Memory B cell (primary cell): ENCODE measurements around the gene SLC25A18.
"Not testable (repeated sequence)": the region's sequence is repeated elsewhere in the genome, so short reads cannot be mapped to it uniquely, and the experiment has no call there.

Source experiments
- ATAC-seq: fragments of 150-1000 bp; cut with Tn5 transposase; 2 replicates; pipeline ENCODE4 v1.10.0; 2021; ENCODE audit warnings: low read depth, mild to moderate bottlenecking, moderate library complexity
- DNase-seq, 2 donors: peaks; one replicate each; pipeline ENCODE4 v3.0.0; 2022; ENCODE audit warnings: low spot score in 2 of 2
- H3K27ac Mint-ChIP-seq: one replicate; pipeline ENCODE4 v1.8.0; 2022; ENCODE audit warnings: mild to moderate bottlenecking, moderate library complexity, mixed read lengths
- H3K27me3 Mint-ChIP-seq: one replicate; pipeline ENCODE4 v1.8.0; 2022; ENCODE audit warnings: mixed read lengths
- H3K36me3 Mint-ChIP-seq: one replicate; pipeline ENCODE4 v1.8.0; 2022; ENCODE audit warnings: mild to moderate bottlenecking, mixed read lengths
- H3K4me1 Mint-ChIP-seq: one replicate; pipeline ENCODE4 v1.8.0; 2022; ENCODE audit warnings: mixed read lengths
- H3K4me3 Mint-ChIP-seq: one replicate; pipeline ENCODE4 v1.8.0; 2022; ENCODE audit warnings: mild to moderate bottlenecking, moderate library complexity, mixed read lengths
- H3K9me3 Mint-ChIP-seq: one replicate; pipeline ENCODE4 v1.8.0; 2022; ENCODE audit warnings: mixed read lengths

The SLC25A18 gene

DNA sequence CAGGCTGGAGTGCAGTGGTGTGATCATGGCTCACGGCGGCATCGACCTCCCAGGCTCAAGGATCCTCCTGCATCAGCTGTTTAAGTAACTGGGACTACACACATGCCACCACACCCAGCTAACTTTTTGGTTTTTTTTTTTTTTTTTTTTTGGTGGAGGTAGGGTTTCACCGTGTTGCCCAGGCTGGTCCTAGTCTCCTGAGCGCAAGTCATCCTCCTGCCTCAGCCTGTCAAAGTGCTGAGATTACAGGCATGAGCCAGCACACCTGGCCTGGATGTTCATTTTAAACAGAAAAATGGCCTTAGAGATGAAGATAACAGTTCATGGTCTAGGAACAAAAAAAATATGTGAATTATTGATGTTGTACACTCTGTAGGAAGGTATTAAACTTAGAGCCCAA lies 13.6 kb upstream of the SLC25A18 start:
- no peak overlapping the region for H3K27ac Mint-ChIP-seq
- no peak overlapping the region for H3K4me3 Mint-ChIP-seq
- no peak for ATAC-seq
- H3K9me3 Mint-ChIP-seq = no peaks in the 10 kb centered on the region
- no peak for DNase-seq
- no peaks in the 10 kb centered on the region for H3K4me1 Mint-ChIP-seq
- H3K27me3 Mint-ChIP-seq = no peaks in the 10 kb centered on the region
- H3K36me3 Mint-ChIP-seq = no peaks in the 10 kb centered on the region

DNA sequence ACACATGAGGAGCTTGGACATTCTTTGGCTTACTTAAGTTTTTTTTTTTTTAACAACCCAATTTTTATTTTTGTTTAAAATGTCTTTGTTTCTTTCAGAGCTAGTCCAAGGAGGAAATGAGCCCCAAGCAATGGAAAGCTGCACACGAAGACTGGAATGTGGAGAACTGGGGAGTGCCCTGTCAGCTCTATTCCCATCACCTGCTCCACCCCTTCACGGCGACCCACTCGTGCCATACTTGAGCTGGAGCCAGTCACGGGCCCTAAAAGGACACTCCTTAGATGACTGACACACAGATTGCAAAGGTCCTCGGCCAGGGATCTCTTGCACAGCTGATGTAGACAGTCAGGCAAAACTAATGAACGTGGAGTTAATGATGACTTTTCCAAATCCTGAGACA lies 10.6 kb upstream of the SLC25A18 start:
- Mint-ChIP-seq H3K4me1 (no peaks in the 10 kb centered on the region), H3K27ac (no peak overlapping the region), H3K27me3 (no peaks in the 10 kb centered on the region), H3K9me3 (no peaks in the 10 kb centered on the region), H3K4me3 (no peak overlapping the region), H3K36me3 (no peaks in the 10 kb centered on the region)
- DNase-seq (no peak), ATAC-seq (no peak)

DNA sequence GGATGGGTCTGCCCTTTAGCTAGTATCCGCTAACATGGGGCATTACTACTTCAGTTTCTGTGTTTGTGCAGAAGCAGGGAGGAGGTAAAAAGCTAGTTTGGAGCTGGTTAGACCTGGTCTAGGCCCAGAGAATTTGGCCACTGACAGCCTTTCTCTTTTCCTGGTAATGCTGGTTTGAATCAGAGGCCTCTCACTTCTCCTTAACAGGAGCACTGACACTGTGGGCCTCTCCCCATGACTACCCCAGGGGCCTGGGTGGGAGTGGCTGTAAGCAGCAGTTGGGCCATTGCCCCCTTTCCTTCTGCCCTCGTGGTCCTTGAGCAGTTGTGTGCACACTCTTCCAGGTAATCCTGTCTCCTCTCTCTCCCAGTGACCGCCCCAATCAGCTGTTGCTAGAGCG lies 8.5 kb upstream of the SLC25A18 start:
- Mint-ChIP-seq H3K4me1 (no peaks in the 10 kb centered on the region), H3K27ac (no peak overlapping the region)
- no peak for ATAC-seq

DNA sequence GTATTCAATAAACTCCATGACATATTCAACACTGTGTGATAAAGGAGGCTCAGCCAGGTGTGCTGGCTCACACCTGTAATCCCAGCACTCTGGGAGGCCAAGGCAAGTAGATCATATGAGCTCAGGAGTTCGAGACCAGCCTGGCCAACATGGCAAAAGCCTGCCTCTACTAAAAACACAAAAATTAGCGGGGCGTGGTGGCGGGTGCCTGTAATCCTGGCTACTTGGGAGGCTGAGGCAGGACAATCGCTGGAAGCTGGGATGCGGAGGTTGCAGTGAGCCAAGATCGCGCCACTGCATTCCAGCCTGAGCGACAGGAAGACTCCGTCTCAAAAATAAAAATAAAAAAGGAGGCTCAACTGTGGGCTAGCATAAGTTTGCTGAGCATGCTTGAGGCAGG lies 4.1 kb upstream of the SLC25A18 start:
- Mint-ChIP-seq H3K4me3 (no peak overlapping the region), H3K36me3 (no peaks in the 10 kb centered on the region), H3K27ac (no peak overlapping the region), H3K27me3 (peaks cover 2% of the 10 kb centered on the region), H3K9me3 (no peaks in the 10 kb centered on the region), H3K4me1 (no peaks in the 10 kb centered on the region)
- no peak for ATAC-seq
- no peak for DNase-seq

More for the DNA sequence above, 8.5 kb upstream of the SLC25A18 start:
- DNase-seq = no peak
- Mint-ChIP-seq H3K27me3 (no peaks in the 10 kb centered on the region), H3K9me3 (no peaks in the 10 kb centered on the region), H3K4me3 (no peak overlapping the region), H3K36me3 (no peaks in the 10 kb centered on the region)

DNA sequence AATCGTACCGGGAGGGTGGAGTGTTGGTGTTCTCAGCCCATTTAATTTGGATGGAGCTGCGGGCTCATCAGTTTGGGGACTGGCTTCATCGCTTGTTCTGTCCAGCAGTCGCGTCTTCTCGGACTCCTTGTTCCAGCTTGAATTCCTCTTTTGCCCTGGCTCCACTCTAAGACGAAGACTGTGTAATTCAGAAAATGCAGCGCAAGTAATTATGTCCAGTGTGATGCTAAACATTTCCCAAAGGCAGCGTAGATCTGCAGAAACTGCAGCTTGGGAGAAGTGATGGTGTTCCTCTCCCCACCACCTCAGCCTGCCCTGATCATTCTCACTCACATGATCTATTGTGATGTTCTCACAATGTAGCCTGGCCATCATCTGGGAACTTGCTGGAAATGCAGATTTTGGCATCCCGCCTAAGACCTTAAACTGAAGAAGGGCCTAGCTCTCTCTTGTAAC lies 666 bp downstream of the SLC25A18 start:
- no peak for DNase-seq
- no peak overlapping the region for H3K4me3 Mint-ChIP-seq
- H3K4me1 Mint-ChIP-seq = no peaks in the 10 kb centered on the region
- peaks cover 8% of the 10 kb centered on the region for H3K27me3 Mint-ChIP-seq
- no peak overlapping the region for H3K27ac Mint-ChIP-seq
- no peaks in the 10 kb centered on the region for H3K9me3 Mint-ChIP-seq
- ATAC-seq = no peak
- H3K36me3 Mint-ChIP-seq = no peaks in the 10 kb centered on the region

DNA sequence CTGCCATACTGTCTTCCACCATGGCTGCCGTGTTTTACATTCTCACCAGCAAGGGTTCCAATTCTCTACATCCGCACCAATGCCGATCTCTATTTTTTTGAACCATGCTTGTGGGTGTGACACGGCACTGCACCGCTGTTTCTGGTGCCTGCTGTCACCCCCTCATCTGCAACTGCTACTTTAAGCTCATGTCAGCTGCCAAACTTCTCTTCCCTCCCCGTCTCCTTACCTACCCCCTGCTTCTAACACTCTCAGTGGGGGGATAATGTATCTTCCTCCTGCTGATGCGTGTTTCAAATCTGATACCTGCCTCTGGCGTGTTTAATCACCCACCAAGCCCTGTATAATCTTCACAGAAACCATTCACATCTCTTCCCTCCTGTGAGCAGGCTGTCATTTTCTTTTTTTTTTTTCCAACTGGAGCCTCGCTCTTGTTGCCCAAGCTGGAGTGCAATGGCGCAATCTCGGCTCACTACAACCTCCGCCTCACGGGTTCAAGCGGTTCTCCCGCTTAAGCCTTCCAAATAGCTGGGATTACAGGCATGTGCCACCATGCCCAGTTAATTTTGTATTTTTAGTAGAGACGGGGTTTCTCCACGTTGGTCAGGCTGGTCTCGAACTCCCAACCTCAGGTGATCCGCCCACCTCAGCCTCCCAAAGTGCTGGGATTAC lies 2.9 kb downstream of the SLC25A18 start:
- H3K9me3 Mint-ChIP-seq, ATAC-seq, H3K4me3 Mint-ChIP-seq, H3K27ac Mint-ChIP-seq, H3K36me3 Mint-ChIP-seq, H3K4me1 Mint-ChIP-seq, DNase-seq: not testable (repeated sequence)
- H3K27me3 Mint-ChIP-seq = peaks cover 13% of the 10 kb centered on the region

DNA sequence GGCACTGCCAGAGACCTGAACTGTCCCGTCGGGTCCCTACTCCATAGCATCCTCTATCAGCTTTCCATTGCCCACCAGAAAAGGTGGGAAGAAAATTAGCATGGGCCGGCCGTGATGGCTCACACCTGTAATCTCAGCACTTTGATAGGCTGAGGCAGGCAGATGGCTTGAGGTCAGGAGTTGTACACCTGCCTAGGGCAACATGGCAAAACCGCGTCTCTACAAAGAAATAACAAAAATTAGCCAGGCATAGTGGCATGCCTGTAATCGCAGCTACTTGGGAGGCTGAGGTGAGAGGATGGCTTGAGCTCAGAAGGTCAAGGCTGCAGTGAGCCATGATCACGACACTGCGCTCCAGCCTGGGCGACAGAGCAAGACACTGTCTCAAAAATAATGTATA lies 3.5 kb downstream of the SLC25A18 start:
- Mint-ChIP-seq H3K27ac (no peak overlapping the region), H3K4me3 (no peak overlapping the region), H3K36me3 (no peaks in the 10 kb centered on the region), H3K9me3 (no peaks in the 10 kb centered on the region), H3K27me3 (peaks cover 13% of the 10 kb centered on the region), H3K4me1 (no peaks in the 10 kb centered on the region)
- ATAC-seq (no peak), DNase-seq (no peak)

DNA sequence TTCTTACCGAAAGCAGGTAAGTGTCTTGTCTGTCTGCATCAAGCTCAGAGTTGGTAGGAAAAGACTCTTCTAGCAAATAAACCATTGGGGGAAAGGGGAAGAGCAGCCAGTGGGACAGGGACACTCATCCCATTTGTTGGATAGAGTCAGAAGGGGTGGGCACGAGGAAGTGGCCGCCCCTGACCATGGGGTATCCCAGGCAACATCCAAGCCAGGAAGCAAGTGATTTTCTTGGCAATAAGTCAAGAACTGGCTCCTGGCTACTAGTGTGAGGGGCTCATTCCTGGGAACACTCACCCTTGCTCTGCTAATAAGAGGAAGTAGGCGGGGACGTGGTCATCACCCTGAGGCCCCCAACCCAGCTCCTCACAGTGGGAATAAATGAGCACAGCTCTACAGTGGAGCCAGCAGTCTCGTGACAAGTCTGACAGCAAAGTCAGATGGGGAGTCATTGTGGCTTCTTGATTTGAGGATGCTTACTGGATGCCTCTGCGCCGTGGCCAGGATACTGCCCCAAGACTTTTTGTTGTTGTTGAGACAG lies 6.7 kb downstream of the SLC25A18 start:
- H3K36me3 Mint-ChIP-seq = no peaks in the 10 kb centered on the region
- peaks cover 13% of the 10 kb centered on the region for H3K27me3 Mint-ChIP-seq
- ATAC-seq = no peak
- H3K27ac Mint-ChIP-seq = no peak overlapping the region
- no peak for DNase-seq
- peaks cover 4% of the 10 kb centered on the region for H3K4me1 Mint-ChIP-seq
- H3K9me3 Mint-ChIP-seq = no peaks in the 10 kb centered on the region
- no peak overlapping the region for H3K4me3 Mint-ChIP-seq

DNA sequence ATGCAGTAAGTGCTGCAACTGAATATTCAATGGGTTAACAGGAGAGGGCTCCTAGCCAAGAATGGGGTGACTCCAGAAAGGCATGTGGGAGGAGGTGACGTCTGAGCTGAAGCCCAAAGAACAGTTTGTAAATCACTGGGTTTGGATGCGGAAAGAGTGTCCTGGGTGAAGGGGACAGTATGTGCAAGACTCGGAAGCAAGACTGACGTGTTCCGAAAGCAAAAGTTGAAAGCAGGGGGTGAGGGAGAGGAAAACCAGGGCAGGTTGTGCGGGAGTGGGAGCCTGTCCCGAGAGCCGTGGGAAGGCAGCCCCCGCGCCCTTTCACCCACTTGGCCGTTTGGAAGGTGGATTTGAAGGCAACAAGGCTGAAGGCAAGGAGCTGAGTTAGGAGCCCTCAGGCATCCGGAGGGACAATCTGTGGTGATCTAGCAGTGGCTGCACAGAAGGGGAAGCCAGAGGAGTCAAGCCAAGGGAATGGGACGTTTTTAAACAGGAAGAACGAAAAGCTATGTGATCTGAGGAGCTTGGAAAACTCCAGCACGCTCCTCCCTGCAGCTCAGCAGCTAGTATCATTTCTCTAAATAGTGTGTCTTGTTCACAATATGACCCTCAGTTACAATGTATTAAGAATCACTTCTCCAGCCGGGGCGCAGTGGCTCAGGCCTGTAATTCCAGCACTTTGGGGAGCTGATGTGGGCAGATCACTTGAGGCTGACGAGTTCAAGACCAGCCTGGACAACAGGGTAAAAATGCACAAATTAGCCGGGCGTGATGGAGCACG lies 7.7 kb downstream of the SLC25A18 start:
- DNase-seq (no peak), ATAC-seq (no peak)
- no peak overlapping the region for H3K4me3 Mint-ChIP-seq
- no peak overlapping the region for H3K27ac Mint-ChIP-seq
- H3K27me3 Mint-ChIP-seq = peaks cover 11% of the 10 kb centered on the region
- H3K4me1 Mint-ChIP-seq = peaks cover 4% of the 10 kb centered on the region
- H3K9me3 Mint-ChIP-seq = no peaks in the 10 kb centered on the region
- H3K36me3 Mint-ChIP-seq = no peaks in the 10 kb centered on the region

DNA sequence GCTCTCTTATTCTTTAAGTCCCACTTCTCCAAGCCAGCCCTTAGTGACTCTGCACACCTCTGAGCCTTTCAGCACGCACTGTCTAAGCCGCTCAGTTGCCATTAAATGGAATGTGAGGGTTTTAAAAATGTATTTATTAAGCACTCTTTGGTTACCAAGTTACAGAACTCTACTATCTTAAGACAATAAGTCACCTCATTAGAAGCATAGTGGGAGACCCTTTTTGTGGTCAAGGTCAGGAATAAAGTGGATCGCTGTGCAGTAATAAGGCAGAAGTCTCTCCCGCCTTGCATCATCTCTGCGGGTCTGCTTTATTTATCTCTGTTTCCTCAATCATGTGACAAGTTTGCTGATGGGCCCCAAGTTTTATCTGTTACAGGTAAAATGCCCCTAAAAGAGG lies 11.9 kb downstream of the SLC25A18 start:
- Mint-ChIP-seq H3K27me3 (peaks cover 8% of the 10 kb centered on the region), H3K27ac (no peak overlapping the region)

DNA sequence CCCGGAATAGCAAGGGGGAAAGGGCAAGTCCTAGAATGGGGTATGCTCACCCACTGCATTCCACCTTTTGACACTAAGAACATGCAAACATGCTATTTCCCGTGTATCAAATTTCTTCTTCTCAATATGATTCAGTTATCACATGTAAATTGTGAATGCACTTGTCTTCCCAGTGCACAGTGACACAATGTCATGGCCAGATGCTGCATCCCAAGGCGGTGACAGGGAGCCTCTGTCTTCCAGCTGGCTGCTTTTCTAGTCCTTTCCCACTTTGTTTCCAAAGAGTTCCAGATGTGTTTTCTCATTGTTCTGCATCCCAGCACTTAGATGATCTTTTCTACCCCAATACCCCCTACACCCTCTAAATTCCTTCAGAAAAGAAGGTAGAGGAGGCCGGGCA lies 12.4 kb downstream of the SLC25A18 start:
- ATAC-seq (no peak), DNase-seq (no peak)
- Mint-ChIP-seq H3K27ac (no peak overlapping the region), H3K9me3 (no peaks in the 10 kb centered on the region), H3K4me1 (peaks cover 4% of the 10 kb centered on the region), H3K27me3 (peaks cover 7% of the 10 kb centered on the region), H3K4me3 (no peak overlapping the region), H3K36me3 (no peaks in the 10 kb centered on the region)

More for the DNA sequence above, 11.9 kb downstream of the SLC25A18 start:
- ATAC-seq (no peak), DNase-seq (no peak)
- no peaks in the 10 kb centered on the region for H3K36me3 Mint-ChIP-seq
- H3K4me3 Mint-ChIP-seq = no peak overlapping the region
- H3K9me3 Mint-ChIP-seq = no peaks in the 10 kb centered on the region
- peaks cover 4% of the 10 kb centered on the region for H3K4me1 Mint-ChIP-seq

DNA sequence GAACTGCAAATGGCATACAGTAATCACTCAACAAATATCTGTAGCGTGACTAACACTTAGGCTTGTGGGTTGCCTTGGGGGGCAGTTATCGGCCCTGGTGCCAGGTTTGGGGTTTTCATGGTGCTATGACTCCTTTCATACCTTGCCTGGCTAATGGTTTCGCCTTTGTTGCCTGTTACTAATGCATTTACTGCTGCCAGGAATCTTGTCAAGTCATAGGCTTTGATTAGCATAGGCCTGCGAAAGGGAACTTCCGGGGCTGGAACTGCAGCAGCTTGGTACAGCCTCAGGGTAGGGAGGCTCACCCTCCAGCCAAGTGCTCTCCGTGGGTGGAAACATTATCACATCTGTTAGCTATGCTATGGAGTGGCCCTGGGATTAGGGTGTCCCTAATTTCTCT lies 13.2 kb downstream of the SLC25A18 start:
- Mint-ChIP-seq H3K9me3 (no peaks in the 10 kb centered on the region), H3K4me1 (peaks cover 4% of the 10 kb centered on the region), H3K36me3 (no peaks in the 10 kb centered on the region), H3K27me3 (peaks cover 4% of the 10 kb centered on the region), H3K4me3 (no peak overlapping the region), H3K27ac (no peak overlapping the region)
- DNase-seq (no peak), ATAC-seq (no peak)

DNA sequence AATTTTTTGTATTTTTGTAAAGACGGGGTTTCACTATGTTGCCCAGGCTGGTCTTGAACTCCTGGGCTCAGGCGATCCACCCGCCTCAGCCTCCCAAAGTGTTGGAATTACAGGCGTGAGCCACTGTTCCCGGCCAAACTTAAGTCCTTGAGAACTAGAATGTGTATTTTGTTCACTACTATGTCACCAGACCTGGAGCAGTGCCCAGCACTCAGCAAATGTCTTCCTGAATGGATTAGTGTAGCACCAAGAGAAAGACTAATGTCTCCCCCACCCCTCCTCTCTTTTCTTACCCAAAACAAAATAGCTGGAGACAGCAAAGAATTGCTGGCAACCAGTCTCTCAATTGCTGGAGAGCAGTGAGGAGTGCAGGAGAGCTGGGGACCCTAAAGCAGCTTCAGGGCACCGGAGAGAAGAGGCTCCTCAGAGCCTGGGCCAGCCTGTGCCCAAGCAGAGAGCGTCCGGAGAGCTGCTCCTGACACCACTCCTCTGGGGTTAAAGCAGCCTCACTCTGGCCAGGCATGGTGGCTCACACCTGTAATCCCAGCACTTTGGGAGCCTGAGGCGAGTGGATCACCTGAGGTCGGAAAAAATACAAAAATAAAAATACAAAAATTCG lies 14.9 kb downstream of the SLC25A18 start:
- H3K4me3 Mint-ChIP-seq = no peak overlapping the region
- H3K27me3 Mint-ChIP-seq = peaks cover 5% of the 10 kb centered on the region
- no peak for ATAC-seq
- no peaks in the 10 kb centered on the region for H3K9me3 Mint-ChIP-seq
- no peak for DNase-seq
- no peaks in the 10 kb centered on the region for H3K36me3 Mint-ChIP-seq
- H3K27ac Mint-ChIP-seq = no peak overlapping the region
- peaks cover 4% of the 10 kb centered on the region for H3K4me1 Mint-ChIP-seq

DNA sequence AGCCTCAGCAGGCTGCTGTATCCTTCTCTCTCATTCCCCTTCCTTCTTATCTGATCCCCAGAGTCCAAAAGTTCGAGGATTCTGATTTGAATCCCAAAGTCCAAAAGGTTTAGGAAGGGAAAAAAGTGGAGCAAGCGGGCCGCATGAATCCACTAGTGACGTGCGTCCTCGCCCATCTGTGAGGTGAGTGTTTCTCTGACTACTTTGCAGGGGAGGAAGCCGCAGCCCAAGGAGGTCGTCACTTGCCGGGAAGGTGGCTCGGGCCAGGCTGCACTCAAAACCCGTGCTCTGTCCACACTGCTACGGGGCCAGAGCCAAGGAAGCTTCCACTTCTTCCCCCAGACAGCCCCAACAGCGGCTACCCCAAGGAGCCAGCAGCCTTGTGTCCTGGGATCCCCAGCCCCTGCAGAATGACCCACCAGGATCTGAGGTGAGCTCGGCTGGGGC lies 16.3 kb downstream of the SLC25A18 start:
- ATAC-seq = no peak
- Mint-ChIP-seq H3K27me3 (peaks cover 2% of the 10 kb centered on the region), H3K36me3 (no peaks in the 10 kb centered on the region), H3K4me3 (no peak overlapping the region), H3K27ac (no peak overlapping the region), H3K9me3 (no peaks in the 10 kb centered on the region), H3K4me1 (no peaks in the 10 kb centered on the region)
- no peak for DNase-seq
